Psoas muscle (tissue), 8 donors: ENCODE results near the gene SORT1. TPM values are rescaled to one million over a fixed set of nuclear protein-coding genes. Genes with fewer than 3 reads are reported as not detected.
"Not testable (repeated sequence)": the region's sequence is repeated elsewhere in the genome, so short reads cannot be mapped to it uniquely, and the experiment has no call there.

Experiments used
- ATAC-seq, 4 donors: fragments of 200-7000 bp; cut with Tn5 transposase; one replicate each; pipeline ENCODE4 v1.9.1; 2020; ENCODE audit warnings: moderate library complexity in 3 of 4, mild to moderate bottlenecking in 2 of 4
- DNase-seq, 2 donors: peaks; one replicate each; pipeline ENCODE4 v3.0.0-alpha.2; 2020
- H3K27ac ChIP-seq: fragments of 200-600 bp; one replicate; pipeline ENCODE4 v1.8.0; 2022
- H3K27me3 ChIP-seq, 3 donors: fragments of 200-600 bp in 1 of 3; one replicate each; pipeline versions ENCODE4 v1.6.1 to v1.8.0; 2013 to 2022; ENCODE audit warnings: low read length in 2 of 3, mild to moderate bottlenecking in 2 of 3, moderate library complexity in 1 of 3; ENCODE audit not compliant: insufficient read depth in 3 of 3
- H3K36me3 ChIP-seq, 2 donors: fragments of 200-600 bp in 1 of 2; one replicate each; pipeline versions ENCODE4 v1.6.1 to v1.8.0; 2013 to 2022; ENCODE audit warnings: low read depth in 1 of 2, mild to moderate bottlenecking in 1 of 2, moderate library complexity in 1 of 2; ENCODE audit not compliant: insufficient read depth in 1 of 2
- H3K4me1 ChIP-seq: fragments of 200-600 bp; one replicate; pipeline ENCODE4 v1.8.0; 2022
- H3K4me3 ChIP-seq: fragments of 200-600 bp; one replicate; pipeline ENCODE4 v1.8.0; 2022; ENCODE audit warnings: mild to moderate bottlenecking
- H3K9me3 ChIP-seq: fragments of 200-600 bp; one replicate; pipeline ENCODE4 v1.8.0; 2022
- CTCF ChIP-seq: fragments of 200-600 bp; IDR thresholded peaks from one replicate; pipeline ENCODE4 v1.8.0; 2022; ENCODE audit warnings: antibody characterized with exemption
- WGBS, 3 donors: extraction: QIAGEN DNeasy Blood & Tissue Kit; methylation state at CpG; one replicate each; pipeline versions ENCODE4 v1.1.6 to v1.1.7; 2013; 5-methylcytosine and 5-hydroxymethylcytosine counted together
- intact Hi-C, 2 donors: fragments of 100-400 bp; cut with DNase I; formaldehyde crosslinking; loops; one replicate each; pipeline versions ENCODE4 v1.11.0 to v1.14.2; 2022
- long read RNA-seq, 2 donors: library from polyadenylated mRNA; unstranded; transcript quantifications; one replicate each; pipeline ENCODE4 v2.0.0, GENCODE V29; 2021
- polyA plus RNA-seq, 3 donors: library from polyadenylated mRNA; stranded (reverse); fragments of 200-250 nt; gene quantifications; one replicate each; pipeline ENCODE4 v1.2.3, GENCODE V29; 2013
- total RNA-seq, 4 donors: library from RNA; stranded (reverse); fragmentation: NEBNext Ultra II Directional in 2 of 4; extraction: Animal tissue kit (Norgen Biotek cat#: 25700) in 2 of 4; gene quantifications; one replicate each; pipeline versions ENCODE4 v1.2.1 to v1.2.4, GENCODE V29; 2021 to 2023
- donor health status: healthy with polysubstance abuse.
- donor health status: DM: no; HTN: no; CAD: no; lungs with moderate emphysema.
- donor health status: Bipolar disorder and iron deficiency.
- donor health status: healthy.
- donor health status: DM: yes; HTN: yes; CAD: no.
- donor health status: DM: no; HTN: no; CAD: no.
- donor health status: DM: no; HTN: no; CAD: no.
- donor health status: DM: yes; HTN: yes; CAD: no.

The SORT1 gene
- total RNA-seq (100 to 1,000 TPM; 123 to 363 (median 207) TPM), polyA plus RNA-seq (100 to 1,000 TPM in 1 of 3 donors, 10 to 100 TPM in 2; 15.8 to 131 (median 81.9) TPM)
- long read RNA-seq, donor 1, full-length matches to known transcripts, result 52 of 124 reads
- long read RNA-seq, donor 1, partial matches to known transcripts, result 7 of 124 reads
- long read RNA-seq, donor 1, other reads (novel, unspliced or antisense), result 65 of 124 reads
- long read RNA-seq, donor 2, full-length matches to known transcripts, result 205 of 500 reads
- long read RNA-seq, donor 2, partial matches to known transcripts, result 40 of 500 reads
- long read RNA-seq, donor 2, other reads (novel, unspliced or antisense), result 255 of 500 reads

- intact Hi-C loops, result loop anchor here (1.0 to 5.0 kb wide), 6 partner anchors 35 to 295 kb away; no protein-coding TSS in a partner anchor
- no peak for TF ChIP-seq CTCF
- Histone ChIP-seq H3K4me3 (peak within 1 kb of the TSS; percentile 72), H3K27me3 (no peaks in the 10 kb centered on the region), H3K9me3 (no peaks in the 10 kb centered on the region), H3K36me3 (peaks cover 0 to 25% of the 10 kb centered on the region in 2 donors), H3K4me1 (peaks cover 48% of the 10 kb centered on the region), H3K27ac (peak within 1 kb of the TSS; percentile 97)
- peak; percentile 67 to 77 (median 72) for ATAC-seq
- WGBS, 3 donors, result 0 to 1% (median 0%) methylated on average over 51 to 98 of the region's 98 CpGs
- peak; percentile 85 to 91 for DNase-seq
Observed at GRCh38 chr1:109397581-109398342, at the start of gene SORT1. Gene SORT1, minus strand, starts transcription at chr1:109397918. Its CDS starts 26 bp downstream, at chr1:109397892.

- WGBS, 3 donors, result 68 to 74% (median 68%) methylated on average over 11 of the region's 11 CpGs
- ATAC-seq, H3K4me1 ChIP-seq, H3K27ac ChIP-seq, H3K36me3 ChIP-seq, intact Hi-C loops, H3K4me3 ChIP-seq, H3K9me3 ChIP-seq, DNase-seq: not testable (repeated sequence)
- peaks cover 0 to 15% (median 2%) of the 10 kb centered on the region in 3 donors for H3K27me3 ChIP-seq
Observed at GRCh38 chr1:109445949-109446695, 48.4 kb upstream of the SORT1 start.

- no peaks in the 10 kb centered on the region for H3K9me3 ChIP-seq
- H3K4me1 ChIP-seq, result peaks cover 3% of the 10 kb centered on the region
- H3K27ac ChIP-seq, result no peak overlapping the region
- 78 to 94% (median 79%) methylated on average over 1 of the region's 1 CpG for WGBS, 3 donors
- H3K27me3 ChIP-seq, result peaks cover 0 to 15% (median 2%) of the 10 kb centered on the region in 3 donors
- intact Hi-C loops, result no loop called here
- H3K36me3 ChIP-seq, result no peaks in the 10 kb centered on the region
- ATAC-seq, result no peak
- H3K4me3 ChIP-seq, result no peak overlapping the region
- no peak for DNase-seq
- no peak for TF ChIP-seq CTCF
Observed at GRCh38 chr1:109444346-109444745, 46.6 kb upstream of the SORT1 start.

- WGBS, 3 donors, result 67 to 72% (median 70%) methylated on average over 2 of the region's 2 CpGs
- Histone ChIP-seq H3K4me3 (no peak overlapping the region), H3K36me3 (no peaks in the 10 kb centered on the region), H3K27ac (no peak overlapping the region), H3K27me3 (peaks cover 0 to 15% (median 2%) of the 10 kb centered on the region in 3 donors), H3K4me1 (peaks cover 12% of the 10 kb centered on the region), H3K9me3 (no peaks in the 10 kb centered on the region)
- ATAC-seq, result no peak
- TF ChIP-seq CTCF, result no peak
- no peak for DNase-seq
- intact Hi-C loops, result no loop called here
Observed at GRCh38 chr1:109443476-109443875, 45.8 kb upstream of the SORT1 start.
